ENCODE results near the gene CDK14. TPM values are rescaled to one million over a fixed set of nuclear protein-coding genes. Genes with fewer than 3 reads are reported as not detected.
"Not testable (repeated sequence)": the region's sequence is repeated elsewhere in the genome, so short reads cannot be mapped to it uniquely, and the experiment has no call there.

CDK14 gene
- polyA plus RNA-seq, 3 donors, result 28.8 to 33.3 (median 29.1) TPM

GRCh38 chr7:90715067-90715466 lies 118.9 kb downstream of the CDK14 start:
- DNase-seq, result no peak

- no peak for DNase-seq
Measured at GRCh38 chr7:90717296-90718060, 121.4 kb downstream of the CDK14 start.

- no peak for DNase-seq
Measured at GRCh38 chr7:90719155-90719554, 123.0 kb downstream of the CDK14 start.

GRCh38 chr7:90720984-90721760 lies 125.1 kb downstream of the CDK14 start:
- peak; percentile 36 for DNase-seq

GRCh38 chr7:90721869-90722431 lies 125.8 kb downstream of the CDK14 start:
- DNase-seq, result no peak

- no peak for DNase-seq
Measured at GRCh38 chr7:90723233-90723632, 127.1 kb downstream of the CDK14 start.

GRCh38 chr7:90723866-90724265 lies 127.7 kb downstream of the CDK14 start:
- no peak for DNase-seq

- DNase-seq, result no peak
Measured at GRCh38 chr7:90726120-90726519, 130.0 kb downstream of the CDK14 start.

GRCh38 chr7:90726623-90727022 lies 130.5 kb downstream of the CDK14 start:
- no peak for DNase-seq

GRCh38 chr7:90727412-90727811 lies 131.3 kb downstream of the CDK14 start:
- DNase-seq, result no peak

- DNase-seq, result no peak
Measured at GRCh38 chr7:90728568-90728967, 132.4 kb downstream of the CDK14 start.

GRCh38 chr7:90735611-90736280 lies 139.6 kb downstream of the CDK14 start:
- not testable (repeated sequence) for DNase-seq

- no peak for DNase-seq
Measured at GRCh38 chr7:90736316-90736715, 140.2 kb downstream of the CDK14 start.

GRCh38 chr7:90736968-90737939 lies 141.1 kb downstream of the CDK14 start:
- DNase-seq, result no peak

- DNase-seq, result no peak
Measured at GRCh38 chr7:90738249-90738648, 142.1 kb downstream of the CDK14 start.

GRCh38 chr7:90739716-90740115 lies 143.6 kb downstream of the CDK14 start:
- no peak for DNase-seq

GRCh38 chr7:90740386-90740785 lies 144.3 kb downstream of the CDK14 start:
- no peak for DNase-seq

GRCh38 chr7:90743626-90744025 lies 147.5 kb downstream of the CDK14 start:
- DNase-seq, result no peak

- DNase-seq, result no peak
Measured at GRCh38 chr7:90747516-90747915, 151.4 kb downstream of the CDK14 start.

- DNase-seq, result no peak
Measured at GRCh38 chr7:90749262-90749661, 153.1 kb downstream of the CDK14 start.

- no peak for DNase-seq
Measured at GRCh38 chr7:90749774-90750173, 153.7 kb downstream of the CDK14 start.
